ENCODE measurements around the gene ZNF148. TPM values are rescaled to one million over a fixed set of nuclear protein-coding genes. Genes with fewer than 3 reads are reported as not detected.

ZNF148 gene
- total RNA-seq, 1 donor from 2014 or later, result 16.5 TPM

- peak in 1 of 2 donors; percentile 52 for DNase-seq (ENCODE audit: extremely low spot score in 2 of 2)
- no peaks in the 10 kb centered on the region for H3K9me3 ChIP-seq
- intact Hi-C loops (cut with DNase I), result no loop called here
- H3K27me3 ChIP-seq, result no peaks in the 10 kb centered on the region
- TF ChIP-seq POLR2A (IDR thresholded peaks at IDR 0.05), result no peak
- TF ChIP-seq CTCF (IDR thresholded peaks at IDR 0.05), result no peak
- no peak for TF ChIP-seq POLR2AphosphoS5 (IDR thresholded peaks at IDR 0.05; ENCODE audit: insufficient read depth in 1 of 2, low read depth in 1 of 2)
- H3K4me1 ChIP-seq, result peaks cover 15% of the 10 kb centered on the region
- no peaks in the 10 kb centered on the region for H3K36me3 ChIP-seq
- H3K4me3 ChIP-seq, result no peak overlapping the region
- no peak overlapping the region for H3K27ac ChIP-seq
Observed at GRCh38 chr3:125207949-125208568, 167.1 kb downstream of the ZNF148 start.

- no peak overlapping the region for H3K4me3 ChIP-seq
- no peaks in the 10 kb centered on the region for H3K36me3 ChIP-seq
- no peak overlapping the region for H3K27ac ChIP-seq
- H3K27me3 ChIP-seq, result no peaks in the 10 kb centered on the region
- H3K9me3 ChIP-seq, result no peaks in the 10 kb centered on the region
- DNase-seq (ENCODE audit: extremely low spot score in 2 of 2), result peak in 1 of 2 donors; percentile 40
- peaks cover 10% of the 10 kb centered on the region for H3K4me1 ChIP-seq
- TF ChIP-seq POLR2AphosphoS5 (IDR thresholded peaks at IDR 0.05; ENCODE audit: insufficient read depth in 1 of 2, low read depth in 1 of 2) (no peak), POLR2A (IDR thresholded peaks at IDR 0.05) (no peak), CTCF (IDR thresholded peaks at IDR 0.05) (no peak)
- intact Hi-C loops (cut with DNase I), result no loop called here
Observed at GRCh38 chr3:125207507-125207906, 167.6 kb downstream of the ZNF148 start.

DNA sequence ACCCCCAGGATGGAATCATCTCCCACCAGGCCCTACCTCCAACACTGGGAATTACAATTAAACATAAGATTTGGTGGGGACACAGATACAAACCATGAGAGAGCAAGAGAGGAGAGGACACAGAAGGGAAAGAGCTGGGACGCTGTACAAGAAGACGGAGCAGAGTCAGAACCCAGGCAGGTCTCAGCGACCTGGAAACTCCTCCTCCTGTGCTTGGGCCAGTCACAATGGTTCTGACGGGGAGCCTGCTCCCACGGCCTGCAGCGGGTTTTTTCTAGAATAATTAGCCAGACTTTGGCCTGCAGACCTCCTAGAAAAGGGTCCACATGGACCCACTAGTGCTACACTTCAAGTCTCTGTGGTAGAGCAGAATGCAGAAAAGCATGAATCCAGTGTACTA, 168.2 kb downstream of the ZNF148 start:
- no peak for TF ChIP-seq POLR2A (IDR thresholded peaks at IDR 0.05)
- no peak for TF ChIP-seq CTCF (IDR thresholded peaks at IDR 0.05)
- no peak for TF ChIP-seq POLR2AphosphoS5 (IDR thresholded peaks at IDR 0.05; ENCODE audit: insufficient read depth in 1 of 2, low read depth in 1 of 2)
- Histone ChIP-seq H3K36me3 (no peaks in the 10 kb centered on the region), H3K4me1 (peaks cover 4% of the 10 kb centered on the region), H3K4me3 (no peak overlapping the region), H3K27me3 (no peaks in the 10 kb centered on the region), H3K27ac (no peak overlapping the region), H3K9me3 (no peaks in the 10 kb centered on the region)
- peak in 1 of 2 donors; percentile 55 for DNase-seq (ENCODE audit: extremely low spot score in 2 of 2)
- intact Hi-C loops (cut with DNase I), result no loop called here

- H3K4me1 ChIP-seq, result no peaks in the 10 kb centered on the region
- DNase-seq (ENCODE audit: extremely low spot score in 2 of 2), result no peak
- no peaks in the 10 kb centered on the region for H3K36me3 ChIP-seq
- no peaks in the 10 kb centered on the region for H3K9me3 ChIP-seq
- intact Hi-C loops (cut with DNase I), result no loop called here
- TF ChIP-seq POLR2A (IDR thresholded peaks at IDR 0.05) (no peak), POLR2AphosphoS5 (IDR thresholded peaks at IDR 0.05; ENCODE audit: insufficient read depth in 1 of 2, low read depth in 1 of 2) (no peak)
- H3K27me3 ChIP-seq, result no peaks in the 10 kb centered on the region
- no peak overlapping the region for H3K4me3 ChIP-seq
- H3K27ac ChIP-seq, result no peak overlapping the region
Observed at GRCh38 chr3:125203731-125204130, 171.4 kb downstream of the ZNF148 start.

GRCh38 chr3:125202197-125202596, 172.9 kb downstream of the ZNF148 start:
- intact Hi-C loops (cut with DNase I), result no loop called here
- Histone ChIP-seq H3K27me3 (no peaks in the 10 kb centered on the region), H3K4me1 (no peaks in the 10 kb centered on the region), H3K4me3 (no peak overlapping the region), H3K27ac (no peak overlapping the region), H3K36me3 (no peaks in the 10 kb centered on the region), H3K9me3 (no peaks in the 10 kb centered on the region)
- TF ChIP-seq CTCF (IDR thresholded peaks at IDR 0.05) (no peak), POLR2AphosphoS5 (IDR thresholded peaks at IDR 0.05; ENCODE audit: insufficient read depth in 1 of 2, low read depth in 1 of 2) (no peak), POLR2A (IDR thresholded peaks at IDR 0.05) (no peak)
- DNase-seq (ENCODE audit: extremely low spot score in 2 of 2), result no peak
